ENCODE data around the gene TCEAL1.
"Not testable (repeated sequence)": the region's sequence is repeated elsewhere in the genome, so short reads cannot be mapped to it uniquely, and the experiment has no call there.

The TCEAL1 gene

DNA sequence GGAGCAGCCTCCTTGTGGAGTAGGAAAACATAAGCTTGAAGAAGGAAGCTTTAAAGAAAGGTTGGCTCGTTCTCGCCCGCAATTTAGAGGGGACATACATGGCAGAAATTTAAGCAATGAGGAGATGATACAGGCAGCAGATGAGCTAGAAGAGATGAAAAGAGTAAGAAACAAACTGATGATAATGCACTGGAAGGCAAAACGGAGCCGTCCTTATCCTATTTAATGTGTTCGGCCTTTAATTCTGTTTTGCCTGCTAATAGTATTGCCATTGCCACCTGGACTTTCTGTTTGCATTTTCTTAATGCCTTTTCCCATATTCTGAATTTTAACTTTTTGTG, 1.4 kb downstream of the TCEAL1 start:
- FAIRE-seq (no peak), DNase-seq (ENCODE audit: extremely low spot score, insufficient read length, low read depth) (no peak)

- DNase-seq (ENCODE audit: extremely low spot score, insufficient read length, low read depth): no peak
- no peak for FAIRE-seq
These were observed 2.4 kb downstream of the TCEAL1 start for GRCh38 chrX:103631145-103631544.

GRCh38 chrX:103635436-103635835, 6.7 kb downstream of the TCEAL1 start:
- no peak for DNase-seq (ENCODE audit: extremely low spot score, insufficient read length, low read depth)
- no peak for FAIRE-seq

- FAIRE-seq: no peak
- no peak for DNase-seq (ENCODE audit: extremely low spot score, insufficient read length, low read depth)
These were observed 9.0 kb downstream of the TCEAL1 start for GRCh38 chrX:103637604-103638338.

- not testable (repeated sequence) for DNase-seq (ENCODE audit: extremely low spot score, insufficient read length, low read depth); FAIRE-seq
These were observed 9.9 kb downstream of the TCEAL1 start for GRCh38 chrX:103638479-103639346.

GRCh38 chrX:103640401-103641155, 11.8 kb downstream of the TCEAL1 start:
- no peak for FAIRE-seq

DNA sequence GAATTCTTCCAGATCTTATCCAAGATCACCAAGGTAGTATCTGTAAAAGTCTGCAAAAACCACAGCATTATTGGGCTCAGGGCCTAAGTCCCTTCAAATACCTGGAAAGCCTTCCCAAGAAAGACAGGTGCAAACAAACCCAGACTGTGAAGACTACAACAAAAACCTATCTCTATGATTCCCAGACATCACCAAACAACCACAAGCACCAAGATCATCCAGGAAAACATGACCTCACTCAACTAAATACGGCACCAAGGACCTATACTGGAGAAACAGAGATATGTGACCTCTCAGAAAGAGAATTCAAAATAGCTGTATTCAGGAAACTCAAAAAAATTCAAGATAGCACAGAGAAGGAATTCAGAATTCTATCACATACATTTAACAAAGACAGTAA, 15.3 kb downstream of the TCEAL1 start:
- FAIRE-seq (no peak), DNase-seq (ENCODE audit: extremely low spot score, insufficient read length, low read depth) (no peak)

More at GRCh38 chrX:103640401-103641155, 11.8 kb downstream of the TCEAL1 start:
- DNase-seq (ENCODE audit: extremely low spot score, insufficient read length, low read depth): no peak

DNA sequence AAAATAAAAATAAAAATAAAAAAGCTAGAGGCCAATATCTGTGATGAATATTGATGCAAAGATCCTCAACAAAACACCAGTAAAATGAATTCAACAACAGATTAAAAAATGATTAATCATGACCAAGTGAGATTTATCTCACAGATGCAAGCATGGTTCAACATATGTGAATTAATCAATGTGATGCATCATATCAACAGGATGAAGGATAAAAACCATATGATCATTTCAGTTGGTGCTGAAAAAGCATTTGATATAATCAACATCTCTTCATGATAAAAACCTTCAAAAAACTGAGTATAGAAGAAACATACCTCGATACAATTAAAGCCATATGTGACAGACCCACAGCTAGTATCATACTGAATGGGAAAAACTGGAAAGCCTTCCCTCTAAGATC, 18.9 kb downstream of the TCEAL1 start:
- FAIRE-seq (no peak), DNase-seq (ENCODE audit: extremely low spot score, insufficient read length, low read depth) (no peak)

DNA sequence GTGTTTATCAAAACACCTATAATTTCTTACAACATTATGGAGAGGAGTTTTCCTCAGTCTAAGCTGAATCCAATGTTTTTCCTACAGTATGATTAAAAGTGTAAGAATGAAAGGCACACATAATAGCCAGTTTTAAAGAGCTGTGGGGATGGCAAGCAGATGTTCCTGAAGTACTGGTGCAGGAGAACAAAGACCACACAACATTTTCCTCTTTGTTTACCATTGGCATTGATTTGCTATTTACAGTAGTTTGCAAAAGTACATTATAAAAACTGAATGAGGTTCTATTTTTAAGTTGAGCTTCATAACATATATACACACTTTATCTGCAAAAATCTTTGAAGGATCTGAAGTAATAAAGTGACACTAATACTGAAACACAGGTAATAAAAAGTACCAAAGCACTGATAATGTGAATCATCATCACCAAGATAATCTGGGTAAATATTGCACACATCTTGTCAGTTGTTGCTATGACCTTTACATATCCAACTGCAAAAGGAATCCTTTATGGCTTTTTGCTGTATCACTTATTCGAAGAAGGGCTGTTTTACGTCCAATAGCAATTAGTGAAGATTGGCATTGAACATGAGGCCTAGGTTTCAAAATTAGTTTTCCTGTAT, 22.5 kb downstream of the TCEAL1 start:
- peak; percentile 15 for FAIRE-seq
- no peak for DNase-seq (ENCODE audit: extremely low spot score, insufficient read length, low read depth)

- not testable (repeated sequence) for FAIRE-seq; DNase-seq (ENCODE audit: extremely low spot score, insufficient read length, low read depth)
These were observed 26.6 kb downstream of the TCEAL1 start for GRCh38 chrX:103655230-103656000.

DNA sequence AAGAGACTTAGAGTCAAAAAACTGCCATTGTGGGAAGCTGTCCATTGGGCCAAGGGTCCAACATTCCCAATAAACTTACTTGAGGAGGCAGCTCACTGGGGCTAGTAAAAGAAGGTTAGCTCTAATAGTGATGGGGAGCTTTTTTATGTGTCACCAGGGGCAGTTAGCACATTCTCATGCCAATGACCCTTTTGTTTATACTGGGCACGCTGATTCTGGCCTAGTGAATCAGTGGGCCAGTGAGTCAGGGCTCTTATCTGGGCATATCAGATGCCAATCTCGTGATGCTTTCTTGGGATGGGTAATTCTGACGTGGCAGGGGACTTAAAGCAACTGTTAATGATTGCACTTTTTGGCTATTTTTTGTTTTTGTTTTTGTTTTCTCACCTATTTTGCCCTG, 27.8 kb downstream of the TCEAL1 start:
- no peak for FAIRE-seq
- no peak for DNase-seq (ENCODE audit: extremely low spot score, insufficient read length, low read depth)

DNA sequence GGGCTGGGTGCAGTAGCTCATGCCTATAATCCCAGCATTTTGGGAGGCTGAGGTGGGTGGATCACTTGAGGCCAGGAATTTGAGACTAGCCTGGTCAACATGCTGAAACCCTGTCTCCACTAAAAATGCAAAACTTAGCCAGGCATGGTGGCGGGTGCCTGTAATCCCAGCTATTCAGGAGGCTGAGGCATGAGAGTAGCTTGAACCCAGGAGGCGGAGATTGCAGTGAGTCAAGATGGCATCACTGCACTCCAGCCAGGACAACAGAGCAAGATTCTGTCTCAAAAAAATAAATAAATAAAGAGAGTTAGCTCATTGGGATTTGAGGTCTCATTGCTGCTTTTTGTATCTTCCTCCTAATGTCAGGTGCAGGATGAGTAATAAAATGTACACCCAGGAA, 28.3 kb downstream of the TCEAL1 start:
- FAIRE-seq; DNase-seq (ENCODE audit: extremely low spot score, insufficient read length, low read depth): not testable (repeated sequence)

DNA sequence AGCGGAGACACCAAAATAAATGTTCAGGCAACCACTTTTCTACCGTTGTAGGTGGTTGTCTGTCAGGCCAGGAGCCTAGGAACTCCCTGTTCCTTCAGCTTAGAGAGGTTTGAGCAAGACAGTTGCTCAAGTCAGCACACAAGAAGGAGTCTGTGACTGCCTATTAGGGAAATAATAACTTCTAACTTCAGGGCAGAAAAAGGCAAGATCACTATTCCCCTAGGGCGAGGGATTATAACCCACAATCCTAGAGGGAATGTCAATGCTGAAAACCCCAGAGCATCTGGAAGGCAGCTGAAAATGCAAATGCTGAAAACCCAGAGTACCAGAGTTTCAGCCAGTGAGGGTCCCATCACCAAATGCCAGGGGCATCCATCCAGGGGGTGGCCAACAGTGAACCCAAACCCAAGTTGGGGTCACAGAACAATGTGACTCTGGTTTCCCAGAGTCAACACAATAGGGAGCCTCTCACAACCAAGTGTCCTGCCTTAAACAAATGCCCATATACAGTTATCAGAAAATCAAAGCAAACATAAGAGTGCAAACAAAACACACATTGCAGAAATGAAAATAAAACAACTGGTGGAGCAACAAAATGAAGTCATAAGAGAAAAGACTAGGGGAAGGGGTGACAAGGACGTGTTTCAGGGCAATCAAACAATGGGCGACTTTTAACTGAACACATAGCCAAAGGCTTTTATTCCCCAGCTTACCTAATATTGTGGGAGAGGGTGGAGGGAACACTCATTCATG, 30.1 kb downstream of the TCEAL1 start:
- FAIRE-seq (no peak), DNase-seq (ENCODE audit: extremely low spot score, insufficient read length, low read depth) (no peak)

- DNase-seq (ENCODE audit: extremely low spot score, insufficient read length, low read depth); FAIRE-seq: not testable (repeated sequence)
These were observed 30.7 kb downstream of the TCEAL1 start for GRCh38 chrX:103659460-103659859.

DNA sequence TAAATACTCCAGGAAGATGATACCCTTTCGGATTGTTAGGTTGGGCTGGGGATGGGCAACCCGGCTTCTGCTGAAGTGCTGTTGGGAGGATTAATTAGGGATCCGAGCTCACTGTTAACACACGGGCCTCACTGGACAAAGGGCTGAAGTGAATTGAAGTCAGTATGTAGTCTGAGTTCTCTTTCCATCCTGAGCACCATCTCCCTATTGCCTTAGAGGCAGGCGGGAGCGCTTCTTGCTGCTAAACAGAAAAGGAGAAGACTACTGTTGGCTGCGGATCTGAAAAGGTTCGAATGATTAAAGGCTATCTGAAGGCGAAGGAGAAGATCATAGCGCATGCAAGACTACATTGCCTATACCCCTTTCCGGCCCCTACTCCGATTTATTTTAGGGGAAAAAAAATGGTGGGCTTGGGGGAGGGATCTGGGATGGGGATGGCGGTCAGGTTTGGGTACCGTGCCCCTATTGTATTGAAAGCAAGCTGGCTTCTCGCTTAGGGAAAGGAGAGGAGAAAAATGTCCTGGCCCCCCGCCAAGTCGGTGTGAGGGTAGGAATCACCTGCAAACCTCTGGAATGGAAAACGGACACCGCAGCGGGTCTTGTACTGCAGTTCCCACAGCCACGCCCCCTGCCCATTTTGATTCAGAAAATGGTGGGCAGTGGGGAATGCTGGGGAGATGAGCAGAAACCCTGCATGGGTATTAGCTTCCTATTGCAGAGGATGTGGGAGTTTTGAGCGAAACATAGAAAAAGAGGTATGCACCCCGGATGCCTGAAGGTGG, 35.4 kb downstream of the TCEAL1 start:
- FAIRE-seq: no peak
- no peak for DNase-seq (ENCODE audit: extremely low spot score, insufficient read length, low read depth)

DNA sequence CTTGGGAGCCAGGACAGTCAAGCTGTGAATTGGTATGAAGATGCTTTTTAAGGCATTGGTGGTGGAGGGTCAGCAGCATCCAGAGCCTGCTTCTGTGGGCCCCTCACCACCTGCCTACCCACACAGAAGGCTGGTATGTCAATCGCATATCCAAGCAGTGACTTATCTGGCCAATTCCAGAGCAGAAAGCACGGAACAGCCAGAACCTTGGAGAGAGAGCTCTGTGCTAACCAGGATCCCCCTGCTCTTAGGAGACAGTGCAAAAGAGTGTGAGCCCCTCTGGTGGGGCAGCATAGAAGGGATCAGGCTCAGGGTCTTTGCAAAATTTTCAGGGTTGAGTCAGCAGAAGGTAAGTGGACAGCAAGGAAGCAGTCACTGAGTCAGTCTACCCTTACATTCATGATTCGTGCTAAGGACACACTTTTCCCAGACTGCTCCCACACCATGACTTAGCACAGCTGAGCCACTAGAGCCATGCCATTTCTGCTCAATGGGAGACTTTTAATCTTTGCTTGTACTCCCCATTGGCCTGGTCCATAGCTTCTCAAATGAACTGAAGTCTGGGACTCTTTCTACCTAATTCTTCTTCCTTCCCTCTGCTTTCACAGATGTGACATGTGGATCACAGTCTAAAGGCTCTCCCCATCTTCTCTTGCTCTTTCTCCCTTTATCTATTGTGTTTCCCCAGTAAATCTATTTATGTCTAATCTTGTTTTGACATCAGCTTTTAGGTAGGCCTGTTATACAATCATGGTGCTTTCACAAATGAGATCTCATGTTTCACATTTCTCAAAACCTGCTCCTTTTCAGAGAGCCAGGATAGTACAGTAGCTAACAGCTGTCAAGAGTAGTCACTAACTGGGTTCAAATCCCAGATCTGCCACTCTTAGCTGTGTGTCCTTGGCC, 37.7 kb downstream of the TCEAL1 start:
- DNase-seq (ENCODE audit: extremely low spot score, insufficient read length, low read depth) (no peak), FAIRE-seq (no peak)

GRCh38 chrX:103669745-103670144, 41.0 kb downstream of the TCEAL1 start:
- DNase-seq (ENCODE audit: extremely low spot score, insufficient read length, low read depth): no peak
- FAIRE-seq: no peak

All from GM18507 (cell line).